Calu3 (cell line): ENCODE data around the gene KCNA10. TPM values are rescaled to one million over a fixed set of nuclear protein-coding genes. Genes with fewer than 3 reads are reported as not detected.

Experiments used
- BruUV-seq: library from RNA; stranded (reverse); fragments of 400-500 nt; replicated peaks from 2 replicates; lab custom pipeline; 2021; lab: Mats Ljungman, UMichigan
- CTCF ChIA-PET: fragments of 300-600 bp; sonication (Branson Sonifier 250); formaldehyde crosslinking; loops from one replicate; lab custom pipeline; 2022; ENCODE audit warnings: antibody characterized with exemption; lab: Charles Lee
- DNase-seq: peaks from one replicate; pipeline ENCODE4 v3.0.0; 2022
- H3K27ac Mint-ChIP-seq: one replicate; pipeline ENCODE4 v1.8.0; 2022; ENCODE audit warnings: mixed read lengths; ENCODE audit not compliant: unreplicated experiment
- H3K27me3 Mint-ChIP-seq: one replicate; pipeline ENCODE4 v1.8.0; 2022; ENCODE audit warnings: mixed read lengths; ENCODE audit not compliant: unreplicated experiment
- H3K36me3 Mint-ChIP-seq: one replicate; pipeline ENCODE4 v1.8.0; 2022; ENCODE audit warnings: mild to moderate bottlenecking, moderate library complexity, mixed read lengths; ENCODE audit not compliant: insufficient read depth, unreplicated experiment
- H3K4me1 Mint-ChIP-seq: one replicate; pipeline ENCODE4 v1.8.0; 2022; ENCODE audit warnings: mild to moderate bottlenecking, low read depth, mixed read lengths; ENCODE audit not compliant: unreplicated experiment
- H3K4me3 Mint-ChIP-seq: one replicate; pipeline ENCODE4 v1.8.0; 2022; ENCODE audit warnings: mild to moderate bottlenecking, low read depth, moderate library complexity, mixed read lengths; ENCODE audit not compliant: unreplicated experiment
- H3K9me3 Mint-ChIP-seq: one replicate; pipeline ENCODE4 v1.8.0; 2022; ENCODE audit warnings: low read depth, mixed read lengths; ENCODE audit not compliant: unreplicated experiment
- intact Hi-C: fragments of 100-400 bp; cut with micrococcal nuclease; formaldehyde crosslinking; loops from one replicate; pipeline ENCODE4 v1.10.0; 2022; ENCODE audit not compliant: unreplicated experiment
- total RNA-seq: library from RNA; stranded (reverse); gene quantifications from 2 replicates; pipeline ENCODE4 v1.2.3, GENCODE V29; 2022
- TF ChIP-seq, protein P1 (sequence below): fragments of 200-600 bp; IDR thresholded peaks from one replicate; pipeline ENCODE4 v1.8.0; 2022; ENCODE audit warnings: antibody characterized with exemption; ENCODE audit not compliant: unreplicated experiment

Gene KCNA10
- total RNA-seq, 1 experiment from 2014 or later, result not detected

DNA sequence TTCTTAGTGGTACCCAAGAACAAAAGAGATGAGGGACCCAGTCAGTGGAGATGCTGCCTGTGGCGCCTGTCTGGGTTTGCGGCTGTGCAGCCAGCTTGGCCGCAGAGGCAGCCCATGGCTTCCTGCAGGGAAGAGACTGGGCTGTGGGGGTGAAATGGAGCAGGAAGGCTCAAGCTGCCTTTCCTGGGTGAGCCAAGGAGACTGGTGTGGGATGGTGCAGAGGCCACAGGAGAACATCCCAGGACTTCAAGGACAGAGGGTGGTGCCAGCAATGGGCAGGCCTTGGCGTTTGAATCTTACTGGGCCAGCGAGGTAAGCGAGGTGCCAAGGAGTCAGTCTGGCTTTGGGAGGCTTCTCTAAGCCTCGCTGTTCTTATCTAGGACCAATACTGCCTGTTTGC lies 26.4 kb downstream of the KCNA10 start:
- DNase-seq, result no peak
- no peak overlapping the region for H3K27ac Mint-ChIP-seq
- peaks cover 6% of the 10 kb centered on the region for H3K4me1 Mint-ChIP-seq
- H3K9me3 Mint-ChIP-seq, result no peaks in the 10 kb centered on the region
- CTCF ChIA-PET, result interaction anchor here (0.9 kb wide), 1 partner anchor 32 kb away, joined by 3 read pairs; no protein-coding TSS in a partner anchor
- no peaks in the 10 kb centered on the region for H3K36me3 Mint-ChIP-seq
- no peak overlapping the region for H3K4me3 Mint-ChIP-seq
- BruUV-seq, result no TSS peak
- peaks cover 5% of the 10 kb centered on the region for H3K27me3 Mint-ChIP-seq
- TF ChIP-seq, protein P1, sequence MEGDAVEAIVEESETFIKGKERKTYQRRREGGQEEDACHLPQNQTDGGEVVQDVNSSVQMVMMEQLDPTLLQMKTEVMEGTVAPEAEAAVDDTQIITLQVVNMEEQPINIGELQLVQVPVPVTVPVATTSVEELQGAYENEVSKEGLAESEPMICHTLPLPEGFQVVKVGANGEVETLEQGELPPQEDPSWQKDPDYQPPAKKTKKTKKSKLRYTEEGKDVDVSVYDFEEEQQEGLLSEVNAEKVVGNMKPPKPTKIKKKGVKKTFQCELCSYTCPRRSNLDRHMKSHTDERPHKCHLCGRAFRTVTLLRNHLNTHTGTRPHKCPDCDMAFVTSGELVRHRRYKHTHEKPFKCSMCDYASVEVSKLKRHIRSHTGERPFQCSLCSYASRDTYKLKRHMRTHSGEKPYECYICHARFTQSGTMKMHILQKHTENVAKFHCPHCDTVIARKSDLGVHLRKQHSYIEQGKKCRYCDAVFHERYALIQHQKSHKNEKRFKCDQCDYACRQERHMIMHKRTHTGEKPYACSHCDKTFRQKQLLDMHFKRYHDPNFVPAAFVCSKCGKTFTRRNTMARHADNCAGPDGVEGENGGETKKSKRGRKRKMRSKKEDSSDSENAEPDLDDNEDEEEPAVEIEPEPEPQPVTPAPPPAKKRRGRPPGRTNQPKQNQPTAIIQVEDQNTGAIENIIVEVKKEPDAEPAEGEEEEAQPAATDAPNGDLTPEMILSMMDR, result no peak
- intact Hi-C loops, result no loop called here

DNA sequence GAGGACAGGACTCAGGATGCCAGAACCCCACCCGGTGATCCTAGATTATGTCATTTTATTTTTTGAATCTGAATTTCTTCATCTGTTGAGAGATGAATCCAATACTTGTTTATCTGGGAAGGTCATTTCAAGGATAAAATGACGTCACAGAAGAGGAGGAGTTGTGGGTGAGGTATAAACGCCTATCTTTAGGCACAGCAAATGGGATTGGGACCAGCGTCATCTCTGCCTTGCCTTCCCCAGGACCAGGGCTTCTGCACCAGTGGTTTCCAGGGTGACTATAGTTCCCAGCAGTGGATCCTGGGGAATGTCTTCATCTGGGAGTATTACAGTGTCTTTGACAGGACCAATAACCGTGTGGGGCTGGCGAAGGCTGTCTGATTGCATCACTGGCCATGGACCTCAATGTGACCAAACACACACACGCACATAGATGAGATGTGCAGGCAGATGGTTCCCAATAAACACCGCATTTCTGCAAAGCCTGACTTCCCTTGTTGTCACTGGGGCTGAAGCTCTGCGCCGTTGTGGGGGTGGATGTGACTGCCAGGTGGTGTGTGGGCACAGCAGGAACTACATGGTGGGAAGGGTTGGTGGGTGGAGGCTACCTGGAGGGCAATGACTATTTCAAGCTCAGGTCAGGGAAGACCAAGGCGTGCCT lies 28.1 kb downstream of the KCNA10 start:
- intact Hi-C loops, result no loop called here
- Mint-ChIP-seq H3K4me3 (no peak overlapping the region), H3K27ac (no peak overlapping the region), H3K27me3 (peaks cover 2% of the 10 kb centered on the region), H3K9me3 (no peaks in the 10 kb centered on the region), H3K36me3 (no peaks in the 10 kb centered on the region), H3K4me1 (peaks cover 11% of the 10 kb centered on the region)
- no TSS peak for BruUV-seq
- TF ChIP-seq, protein P1, result no peak
- CTCF ChIA-PET, result interaction anchor here (0.6 kb wide), 1 partner anchor 32 kb away, joined by 4 read pairs; no protein-coding TSS in a partner anchor
- no peak for DNase-seq

DNA sequence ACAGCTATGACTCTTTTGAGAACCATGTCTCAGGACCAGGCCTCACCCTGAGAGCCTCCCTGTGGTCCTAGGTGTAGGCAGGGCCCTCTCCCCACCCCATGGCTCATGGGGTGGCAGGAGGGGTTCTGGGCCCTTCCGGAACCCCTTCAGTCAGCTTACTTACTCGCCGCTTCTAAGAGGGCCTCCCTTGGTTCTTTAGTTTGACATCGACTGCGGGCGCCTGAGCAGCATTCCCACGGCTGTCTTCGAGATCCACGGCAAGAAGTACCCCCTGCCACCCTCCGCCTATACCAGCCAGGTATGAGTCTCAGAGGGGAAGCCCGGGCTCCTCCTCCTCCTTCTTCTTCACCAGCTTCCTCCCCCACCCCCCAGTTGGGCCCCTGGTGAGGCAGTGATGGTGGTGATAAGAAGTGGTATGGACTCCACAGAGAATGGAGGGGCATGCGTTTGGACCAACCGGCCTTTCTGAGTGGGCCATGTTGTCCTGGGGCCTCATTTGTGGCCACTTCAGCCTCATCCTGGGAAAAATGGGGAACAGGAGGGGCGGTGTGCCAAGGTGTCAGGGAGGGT lies 28.9 kb downstream of the KCNA10 start:
- H3K4me1 Mint-ChIP-seq, result peaks cover 11% of the 10 kb centered on the region
- TF ChIP-seq, protein P1, result no peak
- intact Hi-C loops, result no loop called here
- H3K27me3 Mint-ChIP-seq, result peaks cover 8% of the 10 kb centered on the region
- CTCF ChIA-PET, result no interaction called here
- H3K27ac Mint-ChIP-seq, result no peak overlapping the region
- H3K9me3 Mint-ChIP-seq, result no peaks in the 10 kb centered on the region
- no peaks in the 10 kb centered on the region for H3K36me3 Mint-ChIP-seq
- no TSS peak for BruUV-seq
- no peak overlapping the region for H3K4me3 Mint-ChIP-seq
- no peak for DNase-seq

DNA sequence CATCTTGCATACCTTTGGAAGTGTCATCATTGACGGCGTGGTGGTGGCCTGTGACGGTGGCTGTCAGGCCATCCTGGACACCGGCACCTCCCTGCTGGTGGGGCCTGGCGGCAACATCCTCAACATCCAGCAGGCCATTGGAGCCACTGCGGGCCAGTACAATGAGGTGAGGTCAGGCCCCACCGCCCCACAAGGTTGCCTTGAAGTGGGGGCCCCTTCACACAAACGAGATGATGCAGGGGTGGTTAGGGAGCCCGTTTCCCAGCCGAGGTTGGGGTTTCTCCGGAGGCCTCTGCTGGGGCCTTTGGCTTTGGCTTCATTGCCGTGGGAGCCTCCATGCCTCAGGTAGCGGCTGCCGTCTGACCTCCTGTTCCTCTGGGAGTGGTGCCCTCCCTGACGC lies 29.6 kb downstream of the KCNA10 start:
- no TSS peak for BruUV-seq
- H3K4me3 Mint-ChIP-seq, result no peak overlapping the region
- no peak for DNase-seq
- H3K27me3 Mint-ChIP-seq, result peaks cover 8% of the 10 kb centered on the region
- H3K4me1 Mint-ChIP-seq, result peaks cover 11% of the 10 kb centered on the region
- no peaks in the 10 kb centered on the region for H3K36me3 Mint-ChIP-seq
- intact Hi-C loops, result no loop called here
- no peaks in the 10 kb centered on the region for H3K9me3 Mint-ChIP-seq
- CTCF ChIA-PET, result no interaction called here
- H3K27ac Mint-ChIP-seq, result no peak overlapping the region
- TF ChIP-seq, protein P1, result no peak
